Measurements from ENCODE around the gene ARID4A.
"Not testable (repeated sequence)": the region's sequence is repeated elsewhere in the genome, so short reads cannot be mapped to it uniquely, and the experiment has no call there.

The ARID4A gene, protein sequence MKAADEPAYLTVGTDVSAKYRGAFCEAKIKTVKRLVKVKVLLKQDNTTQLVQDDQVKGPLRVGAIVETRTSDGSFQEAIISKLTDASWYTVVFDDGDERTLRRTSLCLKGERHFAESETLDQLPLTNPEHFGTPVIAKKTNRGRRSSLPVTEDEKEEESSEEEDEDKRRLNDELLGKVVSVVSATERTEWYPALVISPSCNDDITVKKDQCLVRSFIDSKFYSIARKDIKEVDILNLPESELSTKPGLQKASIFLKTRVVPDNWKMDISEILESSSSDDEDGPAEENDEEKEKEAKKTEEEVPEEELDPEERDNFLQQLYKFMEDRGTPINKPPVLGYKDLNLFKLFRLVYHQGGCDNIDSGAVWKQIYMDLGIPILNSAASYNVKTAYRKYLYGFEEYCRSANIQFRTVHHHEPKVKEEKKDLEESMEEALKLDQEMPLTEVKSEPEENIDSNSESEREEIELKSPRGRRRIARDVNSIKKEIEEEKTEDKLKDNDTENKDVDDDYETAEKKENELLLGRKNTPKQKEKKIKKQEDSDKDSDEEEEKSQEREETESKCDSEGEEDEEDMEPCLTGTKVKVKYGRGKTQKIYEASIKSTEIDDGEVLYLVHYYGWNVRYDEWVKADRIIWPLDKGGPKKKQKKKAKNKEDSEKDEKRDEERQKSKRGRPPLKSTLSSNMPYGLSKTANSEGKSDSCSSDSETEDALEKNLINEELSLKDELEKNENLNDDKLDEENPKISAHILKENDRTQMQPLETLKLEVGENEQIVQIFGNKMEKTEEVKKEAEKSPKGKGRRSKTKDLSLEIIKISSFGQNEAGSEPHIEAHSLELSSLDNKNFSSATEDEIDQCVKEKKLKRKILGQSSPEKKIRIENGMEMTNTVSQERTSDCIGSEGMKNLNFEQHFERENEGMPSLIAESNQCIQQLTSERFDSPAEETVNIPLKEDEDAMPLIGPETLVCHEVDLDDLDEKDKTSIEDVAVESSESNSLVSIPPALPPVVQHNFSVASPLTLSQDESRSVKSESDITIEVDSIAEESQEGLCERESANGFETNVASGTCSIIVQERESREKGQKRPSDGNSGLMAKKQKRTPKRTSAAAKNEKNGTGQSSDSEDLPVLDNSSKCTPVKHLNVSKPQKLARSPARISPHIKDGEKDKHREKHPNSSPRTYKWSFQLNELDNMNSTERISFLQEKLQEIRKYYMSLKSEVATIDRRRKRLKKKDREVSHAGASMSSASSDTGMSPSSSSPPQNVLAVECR

GRCh38 chr14:58298477-58299400, at the start of gene ARID4A:
ARID4A (plus strand) TSS chr14:58298555; CDS start chr14:58299855, 1,300 bp downstream.
- H3K36me3 ChIP-seq = peaks cover 43% of the 10 kb centered on the region
- no peaks in the 10 kb centered on the region for H3K9me3 ChIP-seq
- no peaks in the 10 kb centered on the region for H3K27me3 ChIP-seq
- peaks cover 37 to 41% of the 10 kb centered on the region in 2 experiments for H3K4me1 ChIP-seq (ENCODE audit: control insufficient read depth in 1 of 2, insufficient read depth in 1 of 2, low read depth in 1 of 2, low read length in 1 of 2)
- peak within 1 kb of the TSS; percentile 86 to 90 for H3K4me3 ChIP-seq (ENCODE audit: low read depth in 1 of 2, low read length in 1 of 2)
- peak within 1 kb of the TSS; percentile 97 for H3K27ac ChIP-seq
- no peak for TF ChIP-seq CTCF (IDR thresholded peaks at IDR 0.05)

- Histone ChIP-seq H3K27ac (no peak overlapping the region), H3K4me3 (ENCODE audit: low read depth in 1 of 2, low read length in 1 of 2) (no peak overlapping the region), H3K27me3 (no peaks in the 10 kb centered on the region), H3K9me3 (no peaks in the 10 kb centered on the region), H3K36me3 (peaks cover 35% of the 10 kb centered on the region), H3K4me1 (ENCODE audit: control insufficient read depth in 1 of 2, insufficient read depth in 1 of 2, low read depth in 1 of 2, low read length in 1 of 2) (peaks cover 10 to 11% of the 10 kb centered on the region in 2 experiments)
- TF ChIP-seq CTCF (IDR thresholded peaks at IDR 0.05) = no peak
Observed at GRCh38 chr14:58249611-58250010, 48.7 kb upstream of the ARID4A start.

GRCh38 chr14:58258156-58258555, 40.2 kb upstream of the ARID4A start:
- Histone ChIP-seq H3K27me3 (no peaks in the 10 kb centered on the region), H3K9me3 (no peaks in the 10 kb centered on the region), H3K27ac (no peak overlapping the region), H3K4me3 (ENCODE audit: low read depth in 1 of 2, low read length in 1 of 2) (no peak overlapping the region), H3K36me3 (peaks cover 61% of the 10 kb centered on the region), H3K4me1 (ENCODE audit: control insufficient read depth in 1 of 2, insufficient read depth in 1 of 2, low read depth in 1 of 2, low read length in 1 of 2) (no peaks in the 10 kb centered on the region)
- no peak for TF ChIP-seq CTCF (IDR thresholded peaks at IDR 0.05)

DNA sequence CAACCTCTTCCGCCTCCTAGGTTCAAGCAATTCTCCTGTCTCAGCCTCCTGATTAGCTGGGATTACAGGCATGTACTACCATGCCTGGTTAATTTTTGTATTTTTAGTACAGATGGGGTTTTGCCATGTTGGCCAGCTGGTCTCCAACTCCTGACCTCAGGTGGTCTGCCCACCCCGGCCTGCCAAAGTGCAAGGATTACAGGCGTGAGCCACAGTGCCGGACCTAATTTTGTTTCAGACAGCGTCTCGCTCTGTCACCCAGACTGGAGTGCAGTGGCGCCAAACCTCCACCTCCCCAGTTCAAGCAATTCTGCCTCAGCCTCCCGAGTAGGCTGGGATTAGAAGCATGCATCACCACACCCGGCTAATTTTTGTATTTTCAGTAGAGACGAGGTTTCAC, 36.4 kb upstream of the ARID4A start:
- H3K4me1 ChIP-seq (ENCODE audit: control insufficient read depth in 1 of 2, insufficient read depth in 1 of 2, low read depth in 1 of 2, low read length in 1 of 2); H3K9me3 ChIP-seq; H3K4me3 ChIP-seq (ENCODE audit: low read depth in 1 of 2, low read length in 1 of 2); H3K27ac ChIP-seq; H3K27me3 ChIP-seq: not testable (repeated sequence)
- peaks cover 73% of the 10 kb centered on the region for H3K36me3 ChIP-seq

DNA sequence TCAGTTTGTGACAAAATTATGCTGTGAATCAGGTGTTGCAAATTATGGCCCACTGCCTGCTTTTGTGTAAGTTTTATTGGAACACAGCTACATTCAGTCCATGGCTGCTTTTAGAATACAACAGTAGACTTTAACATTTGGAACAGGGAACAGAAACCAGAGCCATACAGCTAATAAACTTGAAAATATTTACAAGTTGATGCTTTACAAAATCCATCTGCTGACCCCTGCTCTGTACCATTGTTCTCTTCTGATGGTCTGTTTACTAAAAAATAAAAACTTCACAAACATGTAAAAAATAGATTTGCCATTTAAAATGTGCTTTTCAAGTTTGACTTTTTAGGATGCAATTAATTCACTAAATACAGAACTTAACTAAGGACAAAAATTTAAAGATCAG, 33.0 kb upstream of the ARID4A start:
- Histone ChIP-seq H3K27ac (peak overlapping the region; percentile 19), H3K27me3 (no peaks in the 10 kb centered on the region), H3K9me3 (no peaks in the 10 kb centered on the region), H3K4me1 (ENCODE audit: control insufficient read depth in 1 of 2, insufficient read depth in 1 of 2, low read depth in 1 of 2, low read length in 1 of 2) (no peaks in the 10 kb centered on the region), H3K36me3 (peaks cover 80% of the 10 kb centered on the region), H3K4me3 (ENCODE audit: low read depth in 1 of 2, low read length in 1 of 2) (no peak overlapping the region)
- TF ChIP-seq CTCF (IDR thresholded peaks at IDR 0.05) = no peak
